Naive thymus-derived CD4-positive, alpha-beta T cell (primary cell): ENCODE data around the gene SEC14L1. TPM values are rescaled to one million over a fixed set of nuclear protein-coding genes. Genes with fewer than 3 reads are reported as not detected.

Source experiments
- ATAC-seq: fragments of 150-1000 bp; cut with Tn5 transposase; 2 replicates; pipeline ENCODE4 v1.10.0; 2021; ENCODE audit warnings: mild to moderate bottlenecking, moderate library complexity
- CTCF ChIA-PET: fragments of 350-600 bp; sonication (Branson Sonifier 250); formaldehyde crosslinking; loops from one replicate; lab custom pipeline; 2021; ENCODE audit warnings: antibody characterized with exemption; lab: Charles Lee
- POLR2A ChIA-PET: fragments of 350-600 bp; sonication (Branson Sonifier 250); formaldehyde crosslinking; loops from one replicate; lab custom pipeline; 2021; ENCODE audit warnings: antibody characterized with exemption, inconsistent platforms; lab: Charles Lee
- DNase-seq, 9 donors: peaks; one replicate each; pipeline versions ENCODE4 v3.0.0 to v3.0.0-alpha.2; 2020 to 2022; ENCODE audit warnings: mixed read lengths in 1 of 9
- H3K27ac ChIP-seq: one replicate; pipeline ENCODE4 v1.7.0; 2013; ENCODE audit warnings: mild to moderate bottlenecking, low read depth, low read length, moderate library complexity
- H3K27me3 ChIP-seq, 2 donors: one replicate each; pipeline ENCODE4 v1.7.0; 2013; ENCODE audit warnings: low read length in 2 of 2, mild to moderate bottlenecking in 2 of 2, moderate library complexity in 2 of 2; ENCODE audit not compliant: control insufficient read depth in 2 of 2, insufficient read depth in 2 of 2
- H3K36me3 ChIP-seq, 3 experiments: 1 replicate in 2 of 3; 2 replicates in 1 of 3; pipeline ENCODE4 v1.7.0; 2013; ENCODE audit warnings: low read length in 3 of 3, mild to moderate bottlenecking in 3 of 3, moderate library complexity in 1 of 3; ENCODE audit not compliant: insufficient read depth in 3 of 3, control insufficient read depth in 2 of 3
- H3K4me1 ChIP-seq, 2 donors: one replicate each; pipeline ENCODE4 v1.7.0; 2013; ENCODE audit warnings: low read length in 2 of 2, mild to moderate bottlenecking in 2 of 2, moderate library complexity in 1 of 2; ENCODE audit not compliant: control insufficient read depth in 2 of 2, insufficient read depth in 2 of 2
- H3K4me3 ChIP-seq: 2 replicates; pipeline ENCODE4 v1.7.0; 2013; ENCODE audit warnings: mild to moderate bottlenecking, low read length
- H3K9me3 ChIP-seq, 3 experiments: 1 replicate in 2 of 3; 2 replicates in 1 of 3; pipeline ENCODE4 v1.7.0; 2013; ENCODE audit warnings: low read length in 3 of 3; ENCODE audit not compliant: control insufficient read depth in 2 of 3
- H3K27ac Mint-ChIP-seq, 9 donors: one replicate each; pipeline ENCODE4 v1.8.0; 2020 to 2022; ENCODE audit warnings: mixed read lengths in 9 of 9, mild to moderate bottlenecking in 8 of 9, moderate library complexity in 5 of 9, inconsistent platforms in 2 of 9
- H3K27me3 Mint-ChIP-seq, 5 donors: one replicate each; pipeline ENCODE4 v1.8.0; 2021 to 2022; ENCODE audit warnings: mixed read lengths in 5 of 5, mild to moderate bottlenecking in 1 of 5
- H3K36me3 Mint-ChIP-seq, 5 donors: one replicate each; pipeline ENCODE4 v1.8.0; 2020 to 2022; ENCODE audit warnings: mixed read lengths in 5 of 5, mild to moderate bottlenecking in 3 of 5, inconsistent platforms in 1 of 5
- H3K4me1 Mint-ChIP-seq, 7 donors: one replicate each; pipeline ENCODE4 v1.8.0; 2020 to 2022; ENCODE audit warnings: mixed read lengths in 7 of 7, mild to moderate bottlenecking in 3 of 7, inconsistent platforms in 1 of 7
- H3K4me3 Mint-ChIP-seq, 10 donors: one replicate each; pipeline ENCODE4 v1.8.0; 2020 to 2022; ENCODE audit warnings: mild to moderate bottlenecking in 10 of 10, mixed read lengths in 10 of 10, moderate library complexity in 6 of 10, inconsistent platforms in 2 of 10
- H3K9me3 Mint-ChIP-seq, 11 donors: one replicate each; pipeline ENCODE4 v1.8.0; 2020 to 2022; ENCODE audit warnings: mixed read lengths in 11 of 11, mild to moderate bottlenecking in 4 of 11, inconsistent platforms in 1 of 11, moderate library complexity in 1 of 11
- intact Hi-C, 2 donors: fragments of 100-400 bp; cut with micrococcal nuclease; formaldehyde crosslinking; loops; one replicate each; pipeline ENCODE4 v1.15.1; 2023
- polyA plus RNA-seq, 2 donors: library from polyadenylated mRNA; unstranded; fragments of 300-500 nt; fragmentation: Illumina TruSeq; gene quantifications; one replicate each; pipeline ENCODE4 v1.2.3, GENCODE V29; 2021
- total RNA-seq, 6 experiments: library from RNA in 5 of 6; stranded (reverse) in 5 of 6; gene quantifications; 1 replicate in 5 of 6; 2 replicates in 1 of 6; pipeline ENCODE4 v1.2.3 and lab custom pipeline; 2021 to 2026

The SEC14L1 gene
- total and polyA plus RNA-seq, 7 experiments from 2014 or later: 7.0 to 103 (median 28.7) TPM

DNA sequence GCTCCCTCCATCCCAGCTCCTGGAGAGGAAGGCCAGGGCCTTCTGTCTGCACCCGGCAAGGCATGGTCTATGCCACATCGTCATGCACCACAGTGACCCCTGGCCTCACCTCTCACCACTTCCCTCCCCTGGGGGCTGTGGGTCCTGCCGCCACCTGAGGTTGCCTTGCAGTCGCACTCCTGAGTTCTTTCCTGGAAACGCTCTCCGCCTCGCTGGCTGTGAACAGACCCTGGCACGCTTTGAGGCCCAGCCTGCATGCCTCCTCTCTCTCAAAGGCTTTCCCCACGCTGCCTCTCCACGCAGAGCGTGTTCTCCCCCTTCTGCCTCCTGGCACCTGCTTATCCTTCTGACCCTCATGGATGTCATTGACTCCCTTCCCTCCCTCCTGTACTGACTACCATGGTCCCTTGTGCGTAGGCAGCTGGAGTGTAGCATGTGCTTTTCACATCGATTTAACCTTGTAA, 45.4 kb downstream of the SEC14L1 start:
- CTCF ChIA-PET: no interaction called here
- DNase-seq (peak in 1 of 9 donors; percentile 27), ATAC-seq (peak; percentile 43)
- H3K9me3 ChIP-seq: no peaks in the 10 kb centered on the region
- Mint-ChIP-seq H3K27me3 (no peaks in the 10 kb centered on the region), H3K27ac (no peak overlapping the region), H3K36me3 (peaks cover 0 to 13% (median 8%) of the 10 kb centered on the region in 5 donors), H3K9me3 (no peaks in the 10 kb centered on the region), H3K4me1 (peaks cover 28 to 58% (median 35%) of the 10 kb centered on the region in 7 donors), H3K4me3 (no peak overlapping the region)
- no peak overlapping the region for H3K4me3 ChIP-seq
- no peaks in the 10 kb centered on the region for H3K27me3 ChIP-seq
- POLR2A ChIA-PET: no interaction called here
- intact Hi-C loops: loop anchor here in 1 of 2 donors (5.0 to 10.0 kb wide), 2 partner anchors 39 to 49 kb away; no protein-coding TSS in a partner anchor
- peaks cover 0 to 6% (median 0%) of the 10 kb centered on the region in 3 experiments for H3K36me3 ChIP-seq
- no peak overlapping the region for H3K27ac ChIP-seq
- peaks cover 0 to 51% of the 10 kb centered on the region in 2 donors for H3K4me1 ChIP-seq

DNA sequence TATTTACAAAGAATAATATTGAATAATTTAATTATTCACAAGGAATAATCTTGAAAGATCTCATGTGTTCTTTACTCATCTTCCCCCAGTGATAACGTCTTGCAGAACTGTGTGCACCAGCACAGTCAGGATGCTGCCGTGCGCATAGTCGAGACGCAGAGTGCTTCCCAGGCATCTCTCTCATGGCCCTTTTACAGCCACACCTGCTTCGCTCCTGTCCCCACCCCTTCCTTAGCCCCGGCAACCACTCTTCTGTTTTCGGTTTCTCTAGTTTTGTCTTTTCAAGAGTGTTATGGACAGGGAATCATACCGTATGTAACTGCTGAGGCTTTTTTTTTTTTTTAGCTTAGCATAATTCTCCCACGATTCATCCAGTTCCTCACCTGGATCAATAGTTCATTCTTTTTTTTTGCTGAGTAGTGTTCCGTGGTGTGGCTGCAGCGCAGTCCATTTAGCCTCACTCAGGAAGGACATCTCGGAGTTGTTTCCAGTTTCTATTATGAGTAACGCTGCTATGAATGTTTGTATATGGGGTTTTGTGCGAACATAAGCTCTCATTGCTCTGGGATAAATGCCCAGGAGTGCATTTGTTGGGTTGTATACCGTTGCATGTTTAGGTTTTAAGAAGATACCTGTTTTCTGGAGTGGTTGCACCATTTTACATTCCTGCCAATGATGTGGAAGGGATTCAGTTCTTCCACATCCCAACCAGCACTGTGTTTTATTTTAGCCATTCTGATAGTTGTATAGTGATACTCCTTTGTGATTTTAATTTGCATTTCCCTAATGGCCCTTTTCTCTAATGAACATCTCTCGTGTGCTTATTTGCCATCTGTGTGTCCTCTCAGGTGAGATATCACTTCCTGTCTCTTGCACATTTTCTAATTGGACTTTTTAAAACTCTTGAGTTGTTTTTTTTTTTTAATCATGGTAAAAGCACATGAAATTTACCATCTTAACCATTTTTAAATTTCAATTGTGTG, 47.6 kb downstream of the SEC14L1 start:
- H3K4me3 ChIP-seq: no peak overlapping the region
- CTCF ChIA-PET: no interaction called here
- POLR2A ChIA-PET: interaction anchor here (0.6 kb wide), 1 partner anchor 46 kb away, joined by 5 read pairs; no protein-coding TSS in a partner anchor

DNA sequence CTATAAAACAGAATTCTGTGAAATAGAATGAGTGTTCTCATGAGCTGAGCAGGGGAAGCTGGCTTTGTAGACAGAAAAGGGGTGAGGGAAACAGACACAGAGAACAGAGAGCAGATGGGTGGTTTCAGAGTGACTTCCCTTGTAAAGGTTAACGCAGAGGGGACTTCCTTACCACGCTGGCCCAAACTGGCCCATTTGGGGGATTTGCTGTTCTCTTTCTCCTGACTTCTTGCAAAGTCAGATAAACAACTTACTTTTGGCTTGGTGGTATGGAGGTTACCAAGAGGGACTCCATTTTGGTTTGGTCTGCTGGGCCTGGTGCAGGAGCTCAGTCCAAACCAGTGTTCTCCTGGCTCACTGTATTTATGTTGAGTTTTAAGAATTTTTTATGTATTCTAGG, 48.4 kb downstream of the SEC14L1 start:
- ChIA-PET CTCF (no interaction called here), POLR2A (no interaction called here)
- DNase-seq (peak in 8 of 9 donors; percentile 3 to 39 (median 20)), ATAC-seq (peak; percentile 77)
- intact Hi-C loops: loop anchor here in 1 of 2 donors (5.0 to 10.0 kb wide), 2 partner anchors 42 to 46 kb away; no protein-coding TSS in a partner anchor
- Mint-ChIP-seq H3K36me3 (peaks cover 13 to 35% (median 29%) of the 10 kb centered on the region in 5 donors), H3K27ac (peak overlapping the region; percentile 27 to 91 (median 71)), H3K4me3 (peak overlapping the region in 8 of 10 donors; percentile 16 to 61 (median 38)), H3K9me3 (no peaks in the 10 kb centered on the region), H3K27me3 (no peaks in the 10 kb centered on the region), H3K4me1 (peaks cover 15 to 47% (median 28%) of the 10 kb centered on the region in 7 donors)
- H3K27me3 ChIP-seq: no peaks in the 10 kb centered on the region
- H3K27ac ChIP-seq: peak overlapping the region; percentile 38
- no peaks in the 10 kb centered on the region for H3K9me3 ChIP-seq
- H3K4me3 ChIP-seq: no peak overlapping the region
- H3K36me3 ChIP-seq: peaks cover 0 to 32% (median 5%) of the 10 kb centered on the region in 3 experiments
- H3K4me1 ChIP-seq: peaks cover 0 to 27% of the 10 kb centered on the region in 2 donors

More for the DNA sequence above, 47.6 kb downstream of the SEC14L1 start:
- no peaks in the 10 kb centered on the region for H3K9me3 ChIP-seq
- H3K27me3 Mint-ChIP-seq: no peaks in the 10 kb centered on the region
- H3K27ac Mint-ChIP-seq: peak overlapping the region; percentile 27 to 91 (median 71)
- DNase-seq: no peak
- H3K36me3 Mint-ChIP-seq: peaks cover 10 to 27% (median 22%) of the 10 kb centered on the region in 5 donors
- no peaks in the 10 kb centered on the region for H3K27me3 ChIP-seq
- peaks cover 15 to 45% (median 30%) of the 10 kb centered on the region in 7 donors for H3K4me1 Mint-ChIP-seq
- intact Hi-C loops: loop anchor here in 1 of 2 donors (5.0 to 10.0 kb wide), 2 partner anchors 41 to 46 kb away; no protein-coding TSS in a partner anchor
- peaks cover 0 to 25% (median 5%) of the 10 kb centered on the region in 3 experiments for H3K36me3 ChIP-seq
- peak overlapping the region; percentile 38 for H3K27ac ChIP-seq
- ATAC-seq: no peak
- H3K9me3 Mint-ChIP-seq: no peaks in the 10 kb centered on the region
- peaks cover 0 to 30% of the 10 kb centered on the region in 2 donors for H3K4me1 ChIP-seq
- peak overlapping the region in 8 of 10 donors; percentile 7 to 61 (median 38) for H3K4me3 Mint-ChIP-seq

DNA sequence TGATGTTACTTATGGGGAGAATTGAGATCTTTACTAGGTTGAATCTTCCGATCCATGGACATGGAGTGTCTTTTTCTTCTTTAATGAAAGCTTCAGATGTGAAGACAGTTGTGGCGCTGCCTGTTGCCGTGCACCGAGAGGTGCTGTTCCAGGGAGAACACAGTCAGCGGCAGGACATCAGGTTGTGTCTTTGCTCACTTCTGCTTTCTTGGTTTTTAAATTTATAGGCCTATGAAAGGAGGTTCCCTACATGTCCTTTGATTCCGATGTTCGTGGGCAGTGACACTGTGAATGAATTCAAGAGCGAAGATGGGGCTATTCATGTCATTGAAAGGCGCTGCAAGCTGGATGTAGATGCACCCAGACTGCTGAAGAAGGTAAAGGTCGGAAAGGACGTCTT, 49.8 kb downstream of the SEC14L1 start:
- Mint-ChIP-seq H3K4me3 (no peak overlapping the region), H3K27ac (peak overlapping the region in 6 of 9 donors; percentile 3 to 82 (median 48)), H3K27me3 (no peaks in the 10 kb centered on the region), H3K9me3 (no peaks in the 10 kb centered on the region), H3K4me1 (peaks cover 15 to 47% (median 28%) of the 10 kb centered on the region in 7 donors), H3K36me3 (peaks cover 13 to 44% (median 36%) of the 10 kb centered on the region in 5 donors)
- intact Hi-C loops: no loop called here
- H3K9me3 ChIP-seq: no peaks in the 10 kb centered on the region
- ChIA-PET CTCF (no interaction called here), POLR2A (interaction anchor here (0.7 kb wide), 1 partner anchor 24 kb away, joined by 3 read pairs; no protein-coding TSS in a partner anchor)
- H3K27me3 ChIP-seq: no peaks in the 10 kb centered on the region
- no peak overlapping the region for H3K27ac ChIP-seq
- ATAC-seq: no peak
- DNase-seq: no peak
- peaks cover 0 to 27% of the 10 kb centered on the region in 2 donors for H3K4me1 ChIP-seq
- no peak overlapping the region for H3K4me3 ChIP-seq
- H3K36me3 ChIP-seq: peaks cover 0 to 43% (median 5%) of the 10 kb centered on the region in 3 experiments

DNA sequence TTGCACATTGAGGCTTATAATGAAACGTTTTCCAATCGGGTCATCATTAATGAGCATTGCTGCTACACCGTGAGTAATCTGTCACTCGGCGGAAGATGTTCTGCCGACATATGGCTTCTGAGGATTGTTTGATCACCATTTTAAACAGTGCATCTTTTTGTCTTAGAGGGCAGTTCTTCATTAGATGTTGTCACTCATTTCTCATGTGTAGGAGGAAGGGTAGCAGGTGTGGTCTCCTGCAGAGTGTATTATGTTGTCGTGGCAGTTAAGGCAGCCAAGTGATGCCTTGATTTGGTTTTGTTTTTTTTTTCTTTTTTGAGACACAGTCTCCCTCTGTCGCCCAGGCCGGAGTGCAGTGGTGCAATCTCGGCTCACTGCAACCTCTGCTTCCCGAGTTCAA, 50.5 kb downstream of the SEC14L1 start:
- Mint-ChIP-seq H3K9me3 (no peaks in the 10 kb centered on the region), H3K4me1 (peaks cover 15 to 47% (median 28%) of the 10 kb centered on the region in 7 donors), H3K27ac (peak overlapping the region in 3 of 9 donors; percentile 25 to 77 (median 29)), H3K27me3 (no peaks in the 10 kb centered on the region), H3K36me3 (peaks cover 13 to 51% (median 37%) of the 10 kb centered on the region in 5 donors), H3K4me3 (no peak overlapping the region)
- Histone ChIP-seq H3K36me3 (peaks cover 0 to 50% (median 5%) of the 10 kb centered on the region in 3 experiments), H3K9me3 (no peaks in the 10 kb centered on the region), H3K27ac (no peak overlapping the region), H3K4me1 (peaks cover 0 to 23% of the 10 kb centered on the region in 2 donors), H3K27me3 (no peaks in the 10 kb centered on the region), H3K4me3 (no peak overlapping the region)
- ChIA-PET POLR2A (no interaction called here), CTCF (no interaction called here)
- intact Hi-C loops: no loop called here
- no peak for ATAC-seq
- DNase-seq: no peak

DNA sequence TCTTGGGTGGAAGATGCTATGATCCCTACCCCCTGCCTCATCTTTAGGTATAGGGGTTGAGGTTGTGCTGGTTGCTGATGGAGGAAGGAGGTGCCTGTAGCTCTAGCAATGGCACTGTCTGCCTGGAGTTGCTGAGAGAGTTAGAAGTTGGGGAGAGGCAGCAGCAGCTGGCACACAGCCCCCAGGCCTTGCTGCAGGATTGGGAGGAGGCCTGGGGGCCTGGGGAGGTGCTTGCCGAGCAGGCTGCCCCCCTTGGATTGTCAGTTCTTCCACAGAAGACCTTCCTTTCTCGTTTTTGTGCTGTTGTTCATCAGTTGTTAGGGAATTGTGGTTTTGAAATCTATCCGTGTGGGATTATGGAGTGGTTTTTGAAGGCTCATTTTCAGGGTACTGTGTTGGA, 52.9 kb downstream of the SEC14L1 start:
- H3K36me3 ChIP-seq: peaks cover 6 to 66% (median 12%) of the 10 kb centered on the region in 3 experiments

More for the DNA sequence above, 52.9 kb downstream of the SEC14L1 start:
- ChIA-PET POLR2A (no interaction called here), CTCF (no interaction called here)
- H3K27me3 ChIP-seq: no peaks in the 10 kb centered on the region
- no peak overlapping the region for H3K27ac ChIP-seq
- H3K9me3 Mint-ChIP-seq: no peaks in the 10 kb centered on the region
- H3K27ac Mint-ChIP-seq: peak overlapping the region in 2 of 9 donors; percentile 31 to 64
- intact Hi-C loops: no loop called here
- peaks cover 0 to 7% of the 10 kb centered on the region in 2 donors for H3K4me1 ChIP-seq
- H3K4me3 Mint-ChIP-seq: no peak overlapping the region
- no peak for DNase-seq
- no peak for ATAC-seq
- H3K4me3 ChIP-seq: no peak overlapping the region
- no peaks in the 10 kb centered on the region for H3K27me3 Mint-ChIP-seq
- H3K4me1 Mint-ChIP-seq: peaks cover 8 to 31% (median 18%) of the 10 kb centered on the region in 7 donors
- no peaks in the 10 kb centered on the region for H3K9me3 ChIP-seq
- peaks cover 13 to 69% (median 48%) of the 10 kb centered on the region in 5 donors for H3K36me3 Mint-ChIP-seq
